ENCODE results near the gene SLC5A9. TPM values are rescaled to one million over a fixed set of nuclear protein-coding genes. Genes with fewer than 3 reads are reported as not detected.

The SLC5A9 gene
- total and polyA plus RNA-seq, 2 of the 13 experiments (the other 11 are each of a cell fraction or from before 2014, with no cell fraction given), result 42.0 to 65.0 TPM

- no peak for FAIRE-seq
- TF ChIP-seq GMEB2 (CRISPR knock-in tag; IDR thresholded peaks at IDR 0.05; ENCODE audit: low read depth) (no peak), ATF4 (CRISPR knock-in tag; IDR thresholded peaks at IDR 0.05) (no peak), NR0B2 (CRISPR knock-in tag; IDR thresholded peaks at IDR 0.05) (no peak), NPAS2 (CRISPR knock-in tag; IDR thresholded peaks at IDR 0.05; ENCODE audit: borderline replicate concordance) (no peak), ZNF615 (CRISPR knock-in tag; IDR thresholded peaks at IDR 0.05; ENCODE audit: borderline replicate concordance) (no peak), ZNF782 (CRISPR knock-in tag; IDR thresholded peaks at IDR 0.05; ENCODE audit: borderline replicate concordance) (no peak), RARA (CRISPR knock-in tag; IDR thresholded peaks at IDR 0.05) (no peak), ZNF18 (CRISPR knock-in tag; IDR thresholded peaks at IDR 0.05; ENCODE audit: insufficient replicate concordance) (no peak), PHB2 (IDR thresholded peaks at IDR 0.05; ENCODE audit: partially characterized antibody) (no peak), HDAC2 (CRISPR knock-in tag; IDR thresholded peaks at IDR 0.05) (no peak), MLXIP (CRISPR knock-in tag; IDR thresholded peaks at IDR 0.05; ENCODE audit: borderline replicate concordance) (no peak)
- TF ChIP-seq, protein P1, sequence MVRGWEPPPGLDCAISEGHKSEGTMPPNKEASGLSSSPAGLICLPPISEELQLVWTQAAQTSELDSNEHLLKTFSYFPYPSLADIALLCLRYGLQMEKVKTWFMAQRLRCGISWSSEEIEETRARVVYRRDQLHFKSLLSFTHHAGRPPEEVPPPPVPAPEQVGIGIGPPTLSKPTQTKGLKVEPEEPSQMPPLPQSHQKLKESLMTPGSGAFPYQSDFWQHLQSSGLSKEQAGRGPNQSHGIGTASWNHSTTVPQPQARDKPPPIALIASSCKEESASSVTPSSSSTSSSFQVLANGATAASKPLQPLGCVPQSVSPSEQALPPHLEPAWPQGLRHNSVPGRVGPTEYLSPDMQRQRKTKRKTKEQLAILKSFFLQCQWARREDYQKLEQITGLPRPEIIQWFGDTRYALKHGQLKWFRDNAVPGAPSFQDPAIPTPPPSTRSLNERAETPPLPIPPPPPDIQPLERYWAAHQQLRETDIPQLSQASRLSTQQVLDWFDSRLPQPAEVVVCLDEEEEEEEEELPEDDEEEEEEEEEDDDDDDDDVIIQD (CRISPR knock-in tag; IDR thresholded peaks at IDR 0.05; ENCODE audit: low read depth), result no peak
Measured at GRCh38 chr1:48291421-48291820, 68.9 kb downstream of the SLC5A9 start.

More at GRCh38 chr1:48291421-48291820, 68.9 kb downstream of the SLC5A9 start:
- H3K27me3 ChIP-seq (ENCODE audit: control insufficient read depth in 1 of 2, insufficient read depth in 2 of 2, low read length in 2 of 2), result no peaks in the 10 kb centered on the region
- no peak overlapping the region for H2AFZ ChIP-seq (ENCODE audit: low read length)
- H3K4me1 ChIP-seq (ENCODE audit: insufficient read depth, low read length), result no peaks in the 10 kb centered on the region
- intact Hi-C loops (cut with micrococcal nuclease; ENCODE audit: unreplicated experiment) (no loop called here), in situ Hi-C loops (cut with HindIII; ENCODE audit: extremely low pct_ligation_motif_present, low pct_unique_long_range_greater_than_20kb) (no loop called here)
- BruUV-seq (replicated peaks), result no TSS peak
- H3K4me3 ChIP-seq (replicated peaks in 1 of 3; ENCODE audit: insufficient read depth in 1 of 3, low read depth in 2 of 3, low read length in 3 of 3), result no peak overlapping the region
- no peak overlapping the region for H3K4me2 ChIP-seq (ENCODE audit: low read depth, low read length)
- DNase-seq (ENCODE audit: low spot score), result no peak
- no peaks in the 10 kb centered on the region for H3K36me3 ChIP-seq (replicated peaks in 1 of 2; ENCODE audit: control insufficient read depth in 1 of 2, insufficient read depth in 2 of 2, low read length in 2 of 2)
- ChIA-PET POLR2A (no interaction called here), CTCF (ENCODE audit: low intra/inter-chr PET ratio, low total read pairs) (no interaction called here)
- 100% methylated on average over 1 of the region's 4 CpGs for WGBS (ENCODE audit: low lambda C conversion rate)
- no peaks in the 10 kb centered on the region for H4K20me1 ChIP-seq (ENCODE audit: insufficient read depth, low read length)
- H3K79me2 ChIP-seq (ENCODE audit: insufficient read depth, low read length), result no peaks in the 10 kb centered on the region
- ATAC-seq, result no peak
- H3K9ac ChIP-seq (ENCODE audit: insufficient read depth, low read depth, low read length), result no peak overlapping the region
- H3K27ac ChIP-seq (ENCODE audit: extremely low read length, insufficient read depth, low read length), result no peak overlapping the region
- no peaks in the 10 kb centered on the region for H3K9me3 ChIP-seq (ENCODE audit: low read length)
